Measurements from ENCODE around the gene SLC22A3.
"Not testable (repeated sequence)": the region's sequence is repeated elsewhere in the genome, so short reads cannot be mapped to it uniquely, and the experiment has no call there.

SLC22A3 gene

GRCh38 chr6:160368670-160369069 is 20.5 kb downstream of the SLC22A3 start:
- DNase-seq (ENCODE audit: low read depth, low spot score) = no peak

GRCh38 chr6:160373601-160374000 is 25.4 kb downstream of the SLC22A3 start:
- not testable (repeated sequence) for DNase-seq (ENCODE audit: low read depth, low spot score)

- DNase-seq (ENCODE audit: low read depth, low spot score) = no peak
These were observed 26.8 kb downstream of the SLC22A3 start for GRCh38 chr6:160374836-160375560.

GRCh38 chr6:160375561-160375949 is 27.4 kb downstream of the SLC22A3 start:
- DNase-seq (ENCODE audit: low read depth, low spot score) = no peak

- DNase-seq (ENCODE audit: low read depth, low spot score) = no peak
These were observed 28.3 kb downstream of the SLC22A3 start for GRCh38 chr6:160376445-160376844.

- DNase-seq (ENCODE audit: low read depth, low spot score) = no peak
These were observed 30.0 kb downstream of the SLC22A3 start for GRCh38 chr6:160378218-160378617.

GRCh38 chr6:160378882-160379281 is 30.7 kb downstream of the SLC22A3 start:
- DNase-seq (ENCODE audit: low read depth, low spot score) = no peak

- no peak for DNase-seq (ENCODE audit: low read depth, low spot score)
These were observed 31.3 kb downstream of the SLC22A3 start for GRCh38 chr6:160379466-160379865.

- DNase-seq (ENCODE audit: low read depth, low spot score) = no peak
These were observed 34.8 kb downstream of the SLC22A3 start for GRCh38 chr6:160382946-160383345.

- DNase-seq (ENCODE audit: low read depth, low spot score) = no peak
These were observed 38.8 kb downstream of the SLC22A3 start for GRCh38 chr6:160386869-160387530.

- DNase-seq (ENCODE audit: low read depth, low spot score) = no peak
These were observed 39.9 kb downstream of the SLC22A3 start for GRCh38 chr6:160387916-160388643.

- DNase-seq (ENCODE audit: low read depth, low spot score) = no peak
These were observed 40.7 kb downstream of the SLC22A3 start for GRCh38 chr6:160388922-160389321.

GRCh38 chr6:160391419-160392116 is 43.4 kb downstream of the SLC22A3 start:
- DNase-seq (ENCODE audit: low read depth, low spot score) = no peak

- DNase-seq (ENCODE audit: low read depth, low spot score) = not testable (repeated sequence)
These were observed 45.3 kb downstream of the SLC22A3 start for GRCh38 chr6:160393442-160393841.

- DNase-seq (ENCODE audit: low read depth, low spot score) = no peak
These were observed 45.9 kb downstream of the SLC22A3 start for GRCh38 chr6:160393891-160394653.

GRCh38 chr6:160394654-160395035 is 46.5 kb downstream of the SLC22A3 start:
- no peak for DNase-seq (ENCODE audit: low read depth, low spot score)

GRCh38 chr6:160395187-160395586 is 47.0 kb downstream of the SLC22A3 start:
- no peak for DNase-seq (ENCODE audit: low read depth, low spot score)

GRCh38 chr6:160396292-160396691 is 48.1 kb downstream of the SLC22A3 start:
- no peak for DNase-seq (ENCODE audit: low read depth, low spot score)

- no peak for DNase-seq (ENCODE audit: low read depth, low spot score)
These were observed 50.6 kb downstream of the SLC22A3 start for GRCh38 chr6:160398674-160399271.

- no peak for DNase-seq (ENCODE audit: low read depth, low spot score)
These were observed 52.3 kb downstream of the SLC22A3 start for GRCh38 chr6:160400446-160400845.

- no peak for DNase-seq (ENCODE audit: low read depth, low spot score)
These were observed 60.4 kb downstream of the SLC22A3 start for GRCh38 chr6:160408528-160408927.
